ENCODE data around the gene TENT5C.

The TENT5C gene

GRCh38 chr1:117672756-117673155 is 66.9 kb downstream of the TENT5C start:
- TF ChIP-seq EGR2 (tag by site-specific recombination; IDR thresholded peaks at IDR 0.05; ENCODE audit: low read depth) (no peak), KLF8 (tag by site-specific recombination; IDR thresholded peaks at IDR 0.05) (no peak), ZNF830 (tag by site-specific recombination; IDR thresholded peaks at IDR 0.05; ENCODE audit: low read depth) (no peak), KLF10 (tag by site-specific recombination; IDR thresholded peaks at IDR 0.05) (no peak), HOXD13 (CRISPR knock-in tag; IDR thresholded peaks at IDR 0.05; ENCODE audit: borderline replicate concordance) (no peak), ZNF473 (tag by site-specific recombination; IDR thresholded peaks at IDR 0.05) (no peak)
- TF ChIP-seq, protein P1, sequence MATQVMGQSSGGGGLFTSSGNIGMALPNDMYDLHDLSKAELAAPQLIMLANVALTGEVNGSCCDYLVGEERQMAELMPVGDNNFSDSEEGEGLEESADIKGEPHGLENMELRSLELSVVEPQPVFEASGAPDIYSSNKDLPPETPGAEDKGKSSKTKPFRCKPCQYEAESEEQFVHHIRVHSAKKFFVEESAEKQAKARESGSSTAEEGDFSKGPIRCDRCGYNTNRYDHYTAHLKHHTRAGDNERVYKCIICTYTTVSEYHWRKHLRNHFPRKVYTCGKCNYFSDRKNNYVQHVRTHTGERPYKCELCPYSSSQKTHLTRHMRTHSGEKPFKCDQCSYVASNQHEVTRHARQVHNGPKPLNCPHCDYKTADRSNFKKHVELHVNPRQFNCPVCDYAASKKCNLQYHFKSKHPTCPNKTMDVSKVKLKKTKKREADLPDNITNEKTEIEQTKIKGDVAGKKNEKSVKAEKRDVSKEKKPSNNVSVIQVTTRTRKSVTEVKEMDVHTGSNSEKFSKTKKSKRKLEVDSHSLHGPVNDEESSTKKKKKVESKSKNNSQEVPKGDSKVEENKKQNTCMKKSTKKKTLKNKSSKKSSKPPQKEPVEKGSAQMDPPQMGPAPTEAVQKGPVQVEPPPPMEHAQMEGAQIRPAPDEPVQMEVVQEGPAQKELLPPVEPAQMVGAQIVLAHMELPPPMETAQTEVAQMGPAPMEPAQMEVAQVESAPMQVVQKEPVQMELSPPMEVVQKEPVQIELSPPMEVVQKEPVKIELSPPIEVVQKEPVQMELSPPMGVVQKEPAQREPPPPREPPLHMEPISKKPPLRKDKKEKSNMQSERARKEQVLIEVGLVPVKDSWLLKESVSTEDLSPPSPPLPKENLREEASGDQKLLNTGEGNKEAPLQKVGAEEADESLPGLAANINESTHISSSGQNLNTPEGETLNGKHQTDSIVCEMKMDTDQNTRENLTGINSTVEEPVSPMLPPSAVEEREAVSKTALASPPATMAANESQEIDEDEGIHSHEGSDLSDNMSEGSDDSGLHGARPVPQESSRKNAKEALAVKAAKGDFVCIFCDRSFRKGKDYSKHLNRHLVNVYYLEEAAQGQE (tag by site-specific recombination; IDR thresholded peaks at IDR 0.05): no peak
- no peaks in the 10 kb centered on the region for H3K4me1 ChIP-seq (ENCODE audit: control insufficient read depth, insufficient read depth, low read length)
- no peak overlapping the region for H3K27ac ChIP-seq (ENCODE audit: extremely low read depth, low read depth, low read length)
- H3K36me3 ChIP-seq (ENCODE audit: control insufficient read depth in 2 of 2, insufficient read depth in 1 of 2, low read length in 2 of 2): no peaks in the 10 kb centered on the region
- ChIA-PET POLR2A (no interaction called here), CTCF (interaction anchor here (0.7 kb wide), 1 partner anchor 137 kb away, joined by 4 read pairs; no protein-coding TSS in a partner anchor)
- no peaks in the 10 kb centered on the region for H3K9me3 ChIP-seq (ENCODE audit: control insufficient read depth, insufficient read depth, low read depth, low read length)
- H3K4me3 ChIP-seq (ENCODE audit: low read depth, low read length): no peak overlapping the region

- CTCF ChIA-PET: interaction anchor here (0.6 to 0.9 kb wide), 4 partner anchors 65 to 1935 kb away, joined by 3 to 4 read pairs (median 3); no protein-coding TSS in a partner anchor
- no peaks in the 10 kb centered on the region for H3K36me3 ChIP-seq (ENCODE audit: control insufficient read depth in 2 of 2, insufficient read depth in 1 of 2, low read length in 2 of 2)
- no peaks in the 10 kb centered on the region for H3K9me3 ChIP-seq (ENCODE audit: control insufficient read depth, insufficient read depth, low read depth, low read length)
- H3K4me1 ChIP-seq (ENCODE audit: control insufficient read depth, insufficient read depth, low read length): no peaks in the 10 kb centered on the region
- no peak overlapping the region for H3K4me3 ChIP-seq (ENCODE audit: low read depth, low read length)
- no peak overlapping the region for H3K27ac ChIP-seq (ENCODE audit: extremely low read depth, low read depth, low read length)
- POLR2A ChIA-PET: no interaction called here
- TF ChIP-seq ZNF768 (tag by site-specific recombination; IDR thresholded peaks at IDR 0.05) (0 out of 2 replicates have a peak, but pooled peaks have one; percentile 52), ZNF114 (tag by site-specific recombination; IDR thresholded peaks at IDR 0.05) (no peak), SP2 (tag by site-specific recombination; IDR thresholded peaks at IDR 0.05) (no peak), SP7 (tag by site-specific recombination; IDR thresholded peaks at IDR 0.05) (no peak)
- TF ChIP-seq, protein P2, sequence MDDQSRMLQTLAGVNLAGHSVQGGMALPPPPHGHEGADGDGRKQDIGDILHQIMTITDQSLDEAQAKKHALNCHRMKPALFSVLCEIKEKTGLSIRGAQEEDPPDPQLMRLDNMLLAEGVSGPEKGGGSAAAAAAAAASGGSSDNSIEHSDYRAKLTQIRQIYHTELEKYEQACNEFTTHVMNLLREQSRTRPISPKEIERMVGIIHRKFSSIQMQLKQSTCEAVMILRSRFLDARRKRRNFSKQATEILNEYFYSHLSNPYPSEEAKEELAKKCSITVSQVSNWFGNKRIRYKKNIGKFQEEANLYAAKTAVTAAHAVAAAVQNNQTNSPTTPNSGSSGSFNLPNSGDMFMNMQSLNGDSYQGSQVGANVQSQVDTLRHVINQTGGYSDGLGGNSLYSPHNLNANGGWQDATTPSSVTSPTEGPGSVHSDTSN (CRISPR knock-in tag; IDR thresholded peaks at IDR 0.05): no peak
Measured at GRCh38 chr1:117673405-117673804, 67.6 kb downstream of the TENT5C start.

DNA sequence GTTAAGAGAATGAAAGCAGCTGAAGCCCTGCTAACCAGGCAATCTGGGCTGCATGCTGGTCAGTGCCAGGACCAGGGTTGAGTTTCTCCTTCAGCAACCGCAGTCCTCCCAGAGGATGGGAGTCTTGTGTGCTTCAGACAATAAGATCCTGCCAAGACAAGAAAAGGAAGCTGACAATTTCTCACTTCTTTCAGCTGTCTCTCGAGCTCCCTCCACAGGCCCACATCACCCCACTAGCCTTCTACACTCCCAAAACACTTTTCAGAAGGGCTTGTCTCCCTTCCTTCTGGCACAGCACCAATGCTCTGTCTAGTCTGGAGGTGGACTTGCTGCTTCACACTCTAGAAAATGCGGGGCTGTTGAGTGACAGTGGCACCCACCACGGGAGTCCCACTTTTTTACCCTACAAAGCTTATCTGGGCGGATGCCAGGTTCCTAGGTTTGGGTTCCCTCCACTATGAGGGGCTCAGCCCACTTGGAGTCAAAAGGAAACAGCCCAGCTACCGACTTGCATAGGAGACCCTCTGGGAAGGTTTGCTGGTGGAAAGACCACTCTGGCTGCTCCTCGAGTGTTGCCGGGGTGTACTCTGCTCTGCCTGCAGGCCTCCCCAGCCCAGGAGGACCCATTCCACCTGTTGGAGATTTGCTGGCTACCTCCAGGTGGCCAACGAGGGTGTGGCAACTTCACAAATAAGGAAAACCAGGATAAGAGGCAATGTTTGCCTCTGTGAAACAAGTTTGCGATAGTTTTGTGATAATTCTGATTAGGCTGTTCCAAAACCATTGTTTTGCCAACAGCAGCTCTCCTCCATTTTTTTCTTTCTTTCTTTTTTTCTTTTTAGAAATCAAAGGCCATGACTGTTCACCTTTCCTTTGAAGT is 68.9 kb downstream of the TENT5C start:
- H3K27ac ChIP-seq (ENCODE audit: extremely low read depth, low read depth, low read length): no peak overlapping the region
- CTCF ChIA-PET: interaction anchor here (0.6 to 2.6 kb wide), 7 partner anchors 62 to 384 kb away, joined by 3 to 9 read pairs (median 3); no protein-coding TSS in a partner anchor
- POLR2A ChIA-PET: no interaction called here
- TF ChIP-seq ZNF24 (tag by site-specific recombination; IDR thresholded peaks at IDR 0.05) (no peak), ZNF157 (tag by site-specific recombination; IDR thresholded peaks at IDR 0.05) (no peak), ZNF555 (tag by site-specific recombination; conservative IDR thresholded peaks at IDR 0.05) (no peak), ZNF658 (tag by site-specific recombination; IDR thresholded peaks at IDR 0.05) (no peak), ZNF132 (tag by site-specific recombination; IDR thresholded peaks at IDR 0.05; ENCODE audit: borderline replicate concordance) (no peak), SCRT1 (tag by site-specific recombination; IDR thresholded peaks at IDR 0.05; ENCODE audit: borderline replicate concordance) (no peak), ZNF426 (tag by site-specific recombination; IDR thresholded peaks at IDR 0.05) (no peak), ZNF184 (tag by site-specific recombination; IDR thresholded peaks at IDR 0.05) (no peak), FEZF1 (tag by site-specific recombination; IDR thresholded peaks at IDR 0.05) (no peak), MYNN (tag by site-specific recombination; IDR thresholded peaks at IDR 0.05; ENCODE audit: borderline replicate concordance) (no peak)
- TF ChIP-seq, protein P3, sequence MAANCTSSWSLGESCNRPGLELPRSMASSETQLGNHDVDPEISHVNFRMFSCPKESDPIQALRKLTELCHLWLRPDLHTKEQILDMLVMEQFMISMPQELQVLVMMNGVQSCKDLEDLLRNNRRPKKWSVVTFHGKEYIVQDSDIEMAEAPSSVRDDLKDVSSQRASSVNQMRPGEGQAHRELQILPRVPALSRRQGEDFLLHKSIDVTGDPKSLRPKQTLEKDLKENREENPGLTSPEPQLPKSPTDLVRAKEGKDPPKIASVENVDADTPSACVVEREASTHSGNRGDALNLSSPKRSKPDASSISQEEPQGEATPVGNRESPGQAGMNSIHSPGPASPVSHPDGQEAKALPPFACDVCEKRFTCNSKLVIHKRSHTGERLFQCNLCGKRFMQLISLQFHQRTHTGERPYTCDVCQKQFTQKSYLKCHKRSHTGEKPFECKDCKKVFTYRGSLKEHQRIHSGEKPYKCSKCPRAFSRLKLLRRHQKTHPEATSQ (tag by site-specific recombination; IDR thresholded peaks at IDR 0.05): no peak

More for the DNA sequence above, 68.9 kb downstream of the TENT5C start:
- H3K36me3 ChIP-seq (ENCODE audit: control insufficient read depth in 2 of 2, insufficient read depth in 1 of 2, low read length in 2 of 2): no peaks in the 10 kb centered on the region
- no peaks in the 10 kb centered on the region for H3K9me3 ChIP-seq (ENCODE audit: control insufficient read depth, insufficient read depth, low read depth, low read length)
- H3K4me1 ChIP-seq (ENCODE audit: control insufficient read depth, insufficient read depth, low read length): no peaks in the 10 kb centered on the region
- H3K4me3 ChIP-seq (ENCODE audit: low read depth, low read length): no peak overlapping the region

All from HEK293 (cell line).